Lower lobe of right lung (tissue), 2 donors: ENCODE data around the gene ARNT2. TPM values are rescaled to one million over a fixed set of nuclear protein-coding genes. Genes with fewer than 3 reads are reported as not detected.

Experiments used
- ATAC-seq, 2 donors: fragments of 200-7000 bp; cut with Tn5 transposase; one replicate each; pipeline ENCODE4 v1.9.1; 2020 to 2022; ENCODE audit warnings: mild to moderate bottlenecking in 2 of 2, moderate library complexity in 2 of 2
- DNase-seq: peaks from one replicate; pipeline ENCODE4 v3.0.0-alpha.2; 2020
- H3K27ac ChIP-seq: fragments of 200-600 bp; one replicate; pipeline ENCODE4 v1.8.0; 2022
- H3K27me3 ChIP-seq: fragments of 200-600 bp; one replicate; pipeline ENCODE4 v1.8.0; 2022; ENCODE audit warnings: low read depth
- H3K36me3 ChIP-seq: fragments of 200-600 bp; one replicate; pipeline ENCODE4 v1.8.0; 2022; ENCODE audit warnings: mild to moderate bottlenecking
- H3K4me1 ChIP-seq: fragments of 200-600 bp; one replicate; pipeline ENCODE4 v1.8.0; 2022
- H3K4me3 ChIP-seq: fragments of 200-600 bp; one replicate; pipeline ENCODE4 v1.8.0; 2022; ENCODE audit warnings: mild to moderate bottlenecking
- H3K9me3 ChIP-seq: fragments of 200-600 bp; one replicate; pipeline ENCODE4 v1.8.0; 2022
- intact Hi-C: fragments of 100-400 bp; cut with DNase I; formaldehyde crosslinking; loops from one replicate; pipeline ENCODE4 v1.11.0; 2022
- total RNA-seq: library from RNA; stranded (reverse); fragmentation: NEBNext Ultra II Directional; extraction: Animal tissue kit (Norgen Biotek cat#: 25700); gene quantifications from one replicate; pipeline ENCODE4 v1.2.1, GENCODE V29; 2021
- TF ChIP-seq, protein P1 (sequence below): fragments of 200-600 bp; IDR thresholded peaks from one replicate; pipeline ENCODE4 v1.8.0; 2022; ENCODE audit warnings: antibody characterized with exemption, mild to moderate bottlenecking
- donor health status: DM: no; HTN: yes; CAD: no; lungs with severe emphysema.

ARNT2 gene
- total RNA-seq, 1 donor from 2014 or later: 11.4 TPM

DNA sequence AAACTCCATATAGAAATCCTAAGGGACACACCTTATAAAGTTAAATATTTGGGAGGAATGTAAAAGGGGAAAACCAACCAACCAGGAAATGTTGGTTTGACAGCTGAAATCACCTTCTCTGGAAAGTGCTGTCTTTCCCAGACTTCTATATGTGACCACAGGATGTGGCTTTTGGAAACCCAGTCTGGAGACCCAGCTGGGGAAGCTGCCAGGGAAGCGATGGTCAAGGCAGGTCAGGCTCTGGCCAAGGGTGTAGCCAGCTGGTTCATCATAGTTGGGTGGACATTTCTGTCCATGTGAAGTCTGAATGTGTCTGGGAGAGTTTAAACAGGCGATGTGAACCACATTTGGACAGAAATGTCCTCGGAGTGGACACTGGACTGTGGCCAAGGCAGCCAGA, 73.9 kb downstream of the ARNT2 start:
- no peak for ATAC-seq
- TF ChIP-seq, protein P1, sequence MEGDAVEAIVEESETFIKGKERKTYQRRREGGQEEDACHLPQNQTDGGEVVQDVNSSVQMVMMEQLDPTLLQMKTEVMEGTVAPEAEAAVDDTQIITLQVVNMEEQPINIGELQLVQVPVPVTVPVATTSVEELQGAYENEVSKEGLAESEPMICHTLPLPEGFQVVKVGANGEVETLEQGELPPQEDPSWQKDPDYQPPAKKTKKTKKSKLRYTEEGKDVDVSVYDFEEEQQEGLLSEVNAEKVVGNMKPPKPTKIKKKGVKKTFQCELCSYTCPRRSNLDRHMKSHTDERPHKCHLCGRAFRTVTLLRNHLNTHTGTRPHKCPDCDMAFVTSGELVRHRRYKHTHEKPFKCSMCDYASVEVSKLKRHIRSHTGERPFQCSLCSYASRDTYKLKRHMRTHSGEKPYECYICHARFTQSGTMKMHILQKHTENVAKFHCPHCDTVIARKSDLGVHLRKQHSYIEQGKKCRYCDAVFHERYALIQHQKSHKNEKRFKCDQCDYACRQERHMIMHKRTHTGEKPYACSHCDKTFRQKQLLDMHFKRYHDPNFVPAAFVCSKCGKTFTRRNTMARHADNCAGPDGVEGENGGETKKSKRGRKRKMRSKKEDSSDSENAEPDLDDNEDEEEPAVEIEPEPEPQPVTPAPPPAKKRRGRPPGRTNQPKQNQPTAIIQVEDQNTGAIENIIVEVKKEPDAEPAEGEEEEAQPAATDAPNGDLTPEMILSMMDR: no peak
- no peak overlapping the region for H3K27ac ChIP-seq
- intact Hi-C loops: no loop called here
- H3K27me3 ChIP-seq: no peaks in the 10 kb centered on the region
- DNase-seq: no peak
- H3K4me3 ChIP-seq: no peak overlapping the region
- peaks cover 20% of the 10 kb centered on the region for H3K4me1 ChIP-seq
- H3K36me3 ChIP-seq: no peaks in the 10 kb centered on the region
- peaks cover 3% of the 10 kb centered on the region for H3K9me3 ChIP-seq

DNA sequence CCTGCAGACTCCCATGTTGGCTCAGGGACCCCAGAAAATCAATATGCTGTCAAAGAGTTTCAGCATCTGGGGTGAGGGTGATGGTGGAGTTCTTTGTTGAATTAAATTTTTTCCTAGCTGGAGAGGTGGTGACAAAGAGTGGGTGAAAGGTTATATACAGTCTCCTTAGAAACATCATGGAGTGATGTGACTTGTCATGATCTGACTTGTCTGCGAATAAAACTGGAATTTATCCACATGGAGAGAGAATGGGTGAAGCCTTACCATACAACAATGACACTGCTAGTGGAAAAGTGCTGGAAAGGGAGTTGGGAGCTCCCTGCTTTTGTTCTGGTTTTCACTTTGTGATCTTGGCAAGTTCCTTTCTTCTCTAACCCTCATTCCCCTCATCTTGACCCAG, 75.0 kb downstream of the ARNT2 start:
- H3K4me3 ChIP-seq: no peak overlapping the region
- no peak overlapping the region for H3K27ac ChIP-seq
- intact Hi-C loops: no loop called here
- TF ChIP-seq, protein P1: no peak
- peaks cover 31% of the 10 kb centered on the region for H3K4me1 ChIP-seq
- H3K9me3 ChIP-seq: peaks cover 3% of the 10 kb centered on the region
- H3K36me3 ChIP-seq: no peaks in the 10 kb centered on the region
- DNase-seq: no peak
- H3K27me3 ChIP-seq: no peaks in the 10 kb centered on the region
- no peak for ATAC-seq

DNA sequence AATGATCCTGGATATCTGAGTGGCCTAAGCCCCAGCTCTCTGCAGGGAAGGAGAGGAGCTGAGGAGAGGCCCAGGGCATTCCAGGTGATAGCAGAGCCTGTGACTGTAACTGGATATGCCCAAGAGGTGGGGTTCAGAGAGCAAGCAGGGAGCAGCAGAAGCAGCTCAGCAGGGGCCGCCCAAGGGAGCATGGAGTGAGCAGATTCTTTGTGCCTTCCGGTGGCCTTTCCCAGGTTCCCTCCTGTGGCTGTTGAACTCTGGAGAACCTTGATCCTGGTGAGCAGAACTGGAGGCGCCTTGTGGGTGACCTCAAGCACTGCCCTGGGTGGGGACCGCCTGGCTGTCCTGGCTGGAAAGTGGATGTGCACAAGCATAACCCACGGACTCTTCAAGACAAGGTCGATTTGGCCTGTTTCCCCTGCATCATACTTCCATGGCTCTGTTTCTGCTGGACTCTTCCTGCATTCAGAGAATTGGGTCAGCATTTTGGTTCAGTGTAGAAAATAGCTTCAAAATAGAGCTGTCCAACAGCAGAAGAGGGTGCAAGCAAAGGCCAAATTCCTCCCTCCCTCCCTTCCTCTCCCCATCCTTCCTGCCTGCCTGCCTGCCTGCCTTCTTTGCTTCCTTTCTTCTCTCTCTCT, 76.1 kb downstream of the ARNT2 start:
- ATAC-seq: peak; percentile 15 to 37
- TF ChIP-seq, protein P1: no peak

DNA sequence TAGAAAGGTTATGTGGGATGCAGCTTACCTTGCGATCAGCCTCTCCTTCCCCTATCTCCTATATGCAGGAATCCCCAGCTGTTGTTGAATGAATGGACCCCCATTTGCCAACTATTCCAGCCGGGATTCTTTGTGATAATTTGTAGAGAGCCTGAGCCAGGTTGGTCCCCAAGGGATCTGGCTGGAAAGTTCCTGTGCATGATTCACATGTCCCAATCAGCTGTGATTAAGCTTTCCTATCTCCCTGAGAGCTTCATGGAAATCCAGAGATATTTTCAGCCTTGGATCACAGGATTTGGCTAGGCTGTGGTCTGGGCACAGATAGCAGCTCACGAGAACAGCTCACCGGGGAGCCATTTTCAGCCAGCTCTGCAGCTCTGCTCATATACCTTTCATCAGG, 76.7 kb downstream of the ARNT2 start:
- no peak for DNase-seq
- Histone ChIP-seq H3K36me3 (no peaks in the 10 kb centered on the region), H3K27ac (no peak overlapping the region), H3K9me3 (no peaks in the 10 kb centered on the region), H3K27me3 (no peaks in the 10 kb centered on the region), H3K4me1 (peaks cover 41% of the 10 kb centered on the region), H3K4me3 (no peak overlapping the region)
- TF ChIP-seq, protein P1: no peak
- intact Hi-C loops: no loop called here
- ATAC-seq: peak in 1 of 2 donors; percentile 26

More for the DNA sequence above, 76.1 kb downstream of the ARNT2 start:
- intact Hi-C loops: no loop called here
- peaks cover 41% of the 10 kb centered on the region for H3K4me1 ChIP-seq
- peak overlapping the region; percentile 53 for H3K27ac ChIP-seq
- no peak for DNase-seq
- no peaks in the 10 kb centered on the region for H3K27me3 ChIP-seq
- H3K9me3 ChIP-seq: peaks cover under 1% of the 10 kb centered on the region
- H3K36me3 ChIP-seq: no peaks in the 10 kb centered on the region
- no peak overlapping the region for H3K4me3 ChIP-seq

DNA sequence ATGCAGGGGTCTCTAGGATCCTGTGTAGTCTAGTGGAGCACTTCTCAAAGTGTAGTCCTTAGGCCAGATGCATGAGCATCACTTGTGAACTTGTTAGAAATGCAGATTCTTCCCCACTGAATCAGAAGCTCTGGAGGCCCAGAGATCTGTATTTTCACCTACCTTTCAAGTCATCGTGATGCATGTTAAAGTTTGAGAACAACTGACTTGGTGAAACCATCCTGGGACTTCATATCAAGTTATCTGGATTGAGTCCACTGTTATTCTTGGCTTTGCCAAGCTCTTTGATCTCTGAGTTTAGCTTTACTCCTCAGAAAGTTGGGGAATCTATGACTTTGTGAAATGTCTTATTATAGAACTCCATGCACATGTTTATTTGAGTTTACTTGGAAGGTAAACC, 78.5 kb downstream of the ARNT2 start:
- Histone ChIP-seq H3K27me3 (no peaks in the 10 kb centered on the region), H3K9me3 (no peaks in the 10 kb centered on the region), H3K27ac (no peak overlapping the region), H3K4me1 (peaks cover 41% of the 10 kb centered on the region), H3K36me3 (no peaks in the 10 kb centered on the region), H3K4me3 (no peak overlapping the region)
- ATAC-seq (no peak), DNase-seq (no peak)
- TF ChIP-seq, protein P1: no peak
- intact Hi-C loops: no loop called here
